HG03571 (cell line): ENCODE measurements around the gene COL4A6.
A peak's percentile ranks its signal among the peaks of the same experiment; 100 is the strongest.

Experiments
- ATAC-seq: cut with Tn5 transposase; IDR thresholded peaks from one replicate; pipeline ENCODE4 v1.9.1; 2021; ENCODE audit not compliant: unreplicated experiment

Gene COL4A6

GRCh38 chrX:108332281-108332680, 105.9 kb downstream of the COL4A6 start:
- no peak for ATAC-seq

GRCh38 chrX:108331126-108331909, 106.9 kb downstream of the COL4A6 start:
- ATAC-seq, result no peak

- no peak for ATAC-seq
Measured at GRCh38 chrX:108323751-108324150, 114.5 kb downstream of the COL4A6 start.

- no peak for ATAC-seq
Measured at GRCh38 chrX:108322234-108322633, 116.0 kb downstream of the COL4A6 start.

GRCh38 chrX:108316456-108316855, 121.8 kb downstream of the COL4A6 start:
- no peak for ATAC-seq

- ATAC-seq, result no peak
Measured at GRCh38 chrX:108313669-108314068, 124.6 kb downstream of the COL4A6 start.

GRCh38 chrX:108312957-108313356, 125.3 kb downstream of the COL4A6 start:
- ATAC-seq, result no peak

- no peak for ATAC-seq
Measured at GRCh38 chrX:108312011-108312410, 126.2 kb downstream of the COL4A6 start.

GRCh38 chrX:108310506-108310905, 127.7 kb downstream of the COL4A6 start:
- no peak for ATAC-seq

- ATAC-seq, result no peak
Measured at GRCh38 chrX:108309144-108309543, 129.1 kb downstream of the COL4A6 start.

- ATAC-seq, result no peak
Measured at GRCh38 chrX:108307132-108308085, 130.8 kb downstream of the COL4A6 start.

- ATAC-seq, result no peak
Measured at GRCh38 chrX:108306086-108306485, 132.1 kb downstream of the COL4A6 start.

GRCh38 chrX:108304757-108305156, 133.5 kb downstream of the COL4A6 start:
- no peak for ATAC-seq

- ATAC-seq, result no peak
Measured at GRCh38 chrX:108304210-108304609, 134.0 kb downstream of the COL4A6 start.

GRCh38 chrX:108303682-108304081, 134.5 kb downstream of the COL4A6 start:
- ATAC-seq, result no peak

GRCh38 chrX:108299704-108300103, 138.5 kb downstream of the COL4A6 start:
- ATAC-seq, result no peak

- ATAC-seq, result peak; percentile 82
Measured at GRCh38 chrX:108299101-108299591, 139.1 kb downstream of the COL4A6 start.

GRCh38 chrX:108298165-108298602, 140.0 kb downstream of the COL4A6 start:
- no peak for ATAC-seq

GRCh38 chrX:108297290-108297689, 140.9 kb downstream of the COL4A6 start:
- no peak for ATAC-seq

GRCh38 chrX:108292053-108292452, 146.2 kb downstream of the COL4A6 start:
- no peak for ATAC-seq

- no peak for ATAC-seq
Measured at GRCh38 chrX:108285918-108286317, 152.3 kb downstream of the COL4A6 start.

- ATAC-seq, result no peak
Measured at GRCh38 chrX:108285356-108285755, 152.9 kb downstream of the COL4A6 start.
